HEK293 (cell line): ENCODE measurements around the gene CTSD.

Experiments
- CTCF ChIP-seq: fragments of 450-650 bp; formaldehyde crosslinking; IDR thresholded peaks from 2 replicates; pipeline ENCODE4 v1.5.1; 2016; ENCODE audit warnings: missing biosample characterization, missing genetic modification characterization
- PATZ1 ChIP-seq: fragments of 450-650 bp; formaldehyde crosslinking; IDR thresholded peaks from 2 replicates; pipeline ENCODE4 v1.5.1; 2016; ENCODE audit warnings: missing biosample characterization, missing genetic modification characterization
- REST ChIP-seq: fragments of 450-650 bp; formaldehyde crosslinking; IDR thresholded peaks from 2 replicates; pipeline ENCODE4 v1.5.1; 2016; ENCODE audit warnings: missing biosample characterization, missing genetic modification characterization
- TCF7L2 ChIP-seq: IDR thresholded peaks from 2 replicates; pipeline ENCODE4 v1.6.1; 2011; ENCODE audit warnings: low read depth, mild to moderate bottlenecking, inconsistent platforms, low read length, moderate library complexity, borderline replicate concordance
- ZNF510 ChIP-seq: fragments of 450-650 bp; formaldehyde crosslinking; IDR thresholded peaks from 2 replicates; pipeline ENCODE4 v1.5.1; 2018; ENCODE audit warnings: mild to moderate bottlenecking, missing genetic modification characterization, missing biosample characterization; ENCODE audit not compliant: insufficient replicate concordance

- no peak for TF ChIP-seq REST (tag by site-specific recombination)
- no peak for TF ChIP-seq TCF7L2
- no peak for TF ChIP-seq ZNF510
- no peak for TF ChIP-seq CTCF (tag by site-specific recombination)
- no peak for TF ChIP-seq PATZ1 (tag by site-specific recombination)
Measured at GRCh38 chr11:1746956-1747752, 16.6 kb downstream of the CTSD start.
